ENCODE results near the gene TMOD1. TPM values are rescaled to one million over a fixed set of nuclear protein-coding genes. Genes with fewer than 3 reads are reported as not detected.

Gene TMOD1
- total RNA-seq, 1 donor from 2014 or later: 21.1 TPM

DNA sequence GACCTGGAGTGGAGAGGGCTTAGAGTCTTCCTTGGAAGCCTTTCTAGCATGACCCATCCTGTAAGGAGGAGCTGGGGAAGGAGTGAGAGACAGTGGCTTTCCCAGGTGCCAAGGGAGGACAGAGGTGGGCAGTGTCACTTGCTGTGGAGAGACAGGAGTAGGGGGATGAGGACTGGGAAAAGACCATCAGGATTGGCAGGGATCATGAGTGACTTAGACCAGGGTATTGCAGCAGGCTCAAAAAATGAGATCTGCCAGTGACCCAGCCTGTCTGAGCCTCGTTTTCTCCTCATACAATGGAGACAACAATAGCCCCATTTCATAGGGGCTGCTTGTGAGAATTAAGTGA lies 2.4 kb downstream of the TMOD1 start:
- intact Hi-C loops (cut with DNase I): loop anchor here (5.0 to 10.0 kb wide), 2 partner anchors 58 to 91 kb away; no protein-coding TSS in a partner anchor
- DNase-seq (ENCODE audit: extremely low spot score in 2 of 2): no peak
- Histone ChIP-seq H3K9me3 (no peaks in the 10 kb centered on the region), H3K36me3 (no peaks in the 10 kb centered on the region), H3K4me3 (peak overlapping the region; percentile 63 to 80), H3K27ac (peak overlapping the region; percentile 97), H3K4me1 (peaks cover 38% of the 10 kb centered on the region), H3K27me3 (no peaks in the 10 kb centered on the region)
- no peak for TF ChIP-seq POLR2AphosphoS5 (IDR thresholded peaks at IDR 0.05; ENCODE audit: insufficient read depth in 1 of 2, low read depth in 1 of 2)
- no peak for TF ChIP-seq POLR2A (IDR thresholded peaks at IDR 0.05)
- TF ChIP-seq, protein P1, sequence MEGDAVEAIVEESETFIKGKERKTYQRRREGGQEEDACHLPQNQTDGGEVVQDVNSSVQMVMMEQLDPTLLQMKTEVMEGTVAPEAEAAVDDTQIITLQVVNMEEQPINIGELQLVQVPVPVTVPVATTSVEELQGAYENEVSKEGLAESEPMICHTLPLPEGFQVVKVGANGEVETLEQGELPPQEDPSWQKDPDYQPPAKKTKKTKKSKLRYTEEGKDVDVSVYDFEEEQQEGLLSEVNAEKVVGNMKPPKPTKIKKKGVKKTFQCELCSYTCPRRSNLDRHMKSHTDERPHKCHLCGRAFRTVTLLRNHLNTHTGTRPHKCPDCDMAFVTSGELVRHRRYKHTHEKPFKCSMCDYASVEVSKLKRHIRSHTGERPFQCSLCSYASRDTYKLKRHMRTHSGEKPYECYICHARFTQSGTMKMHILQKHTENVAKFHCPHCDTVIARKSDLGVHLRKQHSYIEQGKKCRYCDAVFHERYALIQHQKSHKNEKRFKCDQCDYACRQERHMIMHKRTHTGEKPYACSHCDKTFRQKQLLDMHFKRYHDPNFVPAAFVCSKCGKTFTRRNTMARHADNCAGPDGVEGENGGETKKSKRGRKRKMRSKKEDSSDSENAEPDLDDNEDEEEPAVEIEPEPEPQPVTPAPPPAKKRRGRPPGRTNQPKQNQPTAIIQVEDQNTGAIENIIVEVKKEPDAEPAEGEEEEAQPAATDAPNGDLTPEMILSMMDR (IDR thresholded peaks at IDR 0.05): no peak

DNA sequence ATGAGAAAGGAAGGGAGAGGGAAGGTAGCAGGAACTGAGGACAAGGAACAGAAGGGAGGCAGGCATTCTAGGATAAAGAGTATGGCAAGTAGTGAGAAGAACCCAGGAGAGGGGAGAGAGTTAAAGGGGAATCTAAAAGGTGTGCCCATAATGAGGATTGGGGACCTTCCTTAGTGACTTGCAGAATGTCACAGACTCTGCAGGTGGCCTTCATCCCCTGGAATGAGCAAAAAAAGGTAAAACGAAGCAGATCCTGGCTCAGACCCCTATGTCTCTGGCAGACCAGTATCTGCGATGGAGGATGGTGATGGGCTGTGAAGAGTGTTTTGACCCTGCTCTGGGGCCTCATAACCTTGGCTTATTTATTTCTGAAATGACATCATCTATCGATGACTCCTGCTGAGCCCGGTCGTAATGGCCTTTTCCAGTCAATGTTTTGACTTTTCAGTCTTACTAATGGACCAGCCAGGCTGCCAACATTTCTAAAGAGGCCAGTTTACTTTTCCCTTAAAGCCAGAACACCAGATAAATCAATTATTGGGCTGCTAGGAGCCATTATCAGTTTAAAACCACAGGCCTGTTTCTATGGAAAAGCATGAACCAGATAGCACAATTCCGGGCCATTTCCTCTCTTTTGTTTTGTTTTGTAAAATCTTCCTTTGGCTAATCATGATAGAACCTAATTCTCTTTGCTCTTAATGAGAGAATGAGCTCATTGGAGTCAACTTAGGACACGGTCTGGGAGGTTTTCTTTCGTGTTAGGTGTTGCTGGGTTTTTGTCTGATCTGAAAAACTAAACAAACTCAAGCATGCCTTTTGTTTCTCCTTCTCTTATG lies 3.1 kb downstream of the TMOD1 start:
- Histone ChIP-seq H3K27me3 (no peaks in the 10 kb centered on the region), H3K4me1 (peaks cover 38% of the 10 kb centered on the region), H3K27ac (peak overlapping the region; percentile 97), H3K4me3 (peak overlapping the region; percentile 20 to 80), H3K9me3 (no peaks in the 10 kb centered on the region), H3K36me3 (no peaks in the 10 kb centered on the region)
- TF ChIP-seq POLR2A (IDR thresholded peaks at IDR 0.05): no peak
- no peak for TF ChIP-seq POLR2AphosphoS5 (IDR thresholded peaks at IDR 0.05; ENCODE audit: insufficient read depth in 1 of 2, low read depth in 1 of 2)
- TF ChIP-seq, protein P1 (IDR thresholded peaks at IDR 0.05): no peak
- DNase-seq (ENCODE audit: extremely low spot score in 2 of 2): no peak
- intact Hi-C loops (cut with DNase I): loop anchor here (5.0 to 10.0 kb wide), 3 partner anchors 58 to 1718 kb away; partner anchors contain the start of genes ALG2 and SEC61B

DNA sequence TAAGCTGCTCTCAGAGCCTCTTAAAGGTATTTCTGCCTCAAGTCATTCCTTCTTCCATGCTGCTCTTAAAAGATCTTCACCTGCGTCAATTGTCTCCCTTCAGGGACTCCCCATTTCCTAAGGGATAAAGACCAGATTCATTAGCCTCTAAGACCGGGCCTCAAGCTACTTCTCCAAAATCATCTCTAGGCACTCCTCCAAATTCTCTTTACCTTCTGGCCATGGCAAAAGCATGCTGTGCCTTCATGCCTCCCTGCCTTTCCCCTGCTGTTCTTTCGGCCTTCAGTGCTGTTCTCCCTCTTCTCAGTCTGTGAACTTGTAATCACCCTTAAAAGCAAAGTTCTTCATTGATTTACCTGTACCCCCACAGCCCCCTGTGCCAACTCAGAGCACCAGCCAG lies 4.4 kb downstream of the TMOD1 start:
- Histone ChIP-seq H3K36me3 (no peaks in the 10 kb centered on the region), H3K4me1 (peaks cover 44% of the 10 kb centered on the region), H3K27me3 (no peaks in the 10 kb centered on the region), H3K9me3 (no peaks in the 10 kb centered on the region), H3K4me3 (no peak overlapping the region), H3K27ac (peak overlapping the region; percentile 97)
- TF ChIP-seq POLR2A (IDR thresholded peaks at IDR 0.05): no peak
- TF ChIP-seq, protein P1 (IDR thresholded peaks at IDR 0.05): no peak
- no peak for TF ChIP-seq POLR2AphosphoS5 (IDR thresholded peaks at IDR 0.05; ENCODE audit: insufficient read depth in 1 of 2, low read depth in 1 of 2)
- DNase-seq (ENCODE audit: extremely low spot score in 2 of 2): no peak
- intact Hi-C loops (cut with DNase I): loop anchor here (5.0 to 10.0 kb wide), 2 partner anchors 89 to 1716 kb away; partner anchors contain the start of genes ALG2 and SEC61B

DNA sequence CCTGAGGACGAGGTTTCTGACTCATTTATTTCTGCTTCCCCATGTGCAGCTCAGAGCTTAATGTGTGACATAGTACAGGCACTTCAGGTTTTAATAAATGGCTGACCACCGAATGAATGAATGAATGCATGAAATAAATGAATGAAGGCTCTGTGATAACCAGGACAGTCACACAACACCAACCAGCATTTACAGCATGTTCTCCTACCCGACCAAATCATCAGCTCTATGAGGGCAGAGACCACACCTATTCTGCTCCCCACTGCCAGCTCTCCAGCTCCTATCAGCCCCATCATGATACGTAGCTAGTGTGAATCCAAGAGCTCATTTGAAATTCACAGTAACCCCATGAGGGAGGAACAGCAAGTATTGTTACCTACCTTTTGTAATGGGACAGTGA lies 4.8 kb downstream of the TMOD1 start:
- Histone ChIP-seq H3K9me3 (no peaks in the 10 kb centered on the region), H3K36me3 (no peaks in the 10 kb centered on the region), H3K27me3 (no peaks in the 10 kb centered on the region), H3K27ac (peak overlapping the region; percentile 97), H3K4me3 (no peak overlapping the region), H3K4me1 (peaks cover 48% of the 10 kb centered on the region)
- DNase-seq (ENCODE audit: extremely low spot score in 2 of 2): no peak
- intact Hi-C loops (cut with DNase I): loop anchor here (5.0 to 10.0 kb wide), 2 partner anchors 88 to 1716 kb away; partner anchors contain the start of genes ALG2 and SEC61B
- TF ChIP-seq POLR2A (IDR thresholded peaks at IDR 0.05) (no peak), POLR2AphosphoS5 (IDR thresholded peaks at IDR 0.05; ENCODE audit: insufficient read depth in 1 of 2, low read depth in 1 of 2) (no peak)
- TF ChIP-seq, protein P1 (IDR thresholded peaks at IDR 0.05): no peak

DNA sequence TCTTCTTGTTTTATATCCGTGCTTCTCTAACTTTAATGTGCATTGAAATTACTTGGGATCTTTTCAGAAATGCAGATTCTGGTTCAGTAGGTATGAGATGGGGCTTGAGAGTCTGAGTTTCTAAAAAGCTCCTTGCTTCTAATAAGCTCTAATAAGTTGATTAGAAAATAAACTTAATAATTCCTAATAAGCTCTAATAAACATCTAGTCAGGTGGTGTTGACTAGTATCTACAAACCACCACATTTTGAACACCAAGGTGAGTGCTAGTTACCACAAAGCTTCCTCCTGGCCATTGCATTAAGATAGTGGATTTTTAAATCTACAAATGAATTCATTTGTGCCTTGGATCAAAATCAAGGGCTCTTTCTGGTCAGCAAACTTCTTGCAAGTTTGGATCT lies 5.3 kb downstream of the TMOD1 start:
- TF ChIP-seq POLR2A (IDR thresholded peaks at IDR 0.05) (no peak), POLR2AphosphoS5 (IDR thresholded peaks at IDR 0.05; ENCODE audit: insufficient read depth in 1 of 2, low read depth in 1 of 2) (no peak)
- TF ChIP-seq, protein P1 (IDR thresholded peaks at IDR 0.05): no peak
- intact Hi-C loops (cut with DNase I): loop anchor here (5.0 to 10.0 kb wide), 2 partner anchors 88 to 1716 kb away; partner anchors contain the start of genes ALG2 and SEC61B
- H3K9me3 ChIP-seq: no peaks in the 10 kb centered on the region
- peaks cover 51% of the 10 kb centered on the region for H3K4me1 ChIP-seq
- no peaks in the 10 kb centered on the region for H3K36me3 ChIP-seq
- no peak for DNase-seq (ENCODE audit: extremely low spot score in 2 of 2)
- peak overlapping the region; percentile 97 for H3K27ac ChIP-seq
- H3K27me3 ChIP-seq: no peaks in the 10 kb centered on the region
- H3K4me3 ChIP-seq: no peak overlapping the region

All from vagina (tissue), 2 donors.